ENCODE results near the gene MEF2C. TPM values are rescaled to one million over a fixed set of nuclear protein-coding genes. Genes with fewer than 3 reads are reported as not detected.

Gene MEF2C
- total and polyA plus RNA-seq, 11 donors = 15.5 to 98.5 (median 56.2) TPM

DNA sequence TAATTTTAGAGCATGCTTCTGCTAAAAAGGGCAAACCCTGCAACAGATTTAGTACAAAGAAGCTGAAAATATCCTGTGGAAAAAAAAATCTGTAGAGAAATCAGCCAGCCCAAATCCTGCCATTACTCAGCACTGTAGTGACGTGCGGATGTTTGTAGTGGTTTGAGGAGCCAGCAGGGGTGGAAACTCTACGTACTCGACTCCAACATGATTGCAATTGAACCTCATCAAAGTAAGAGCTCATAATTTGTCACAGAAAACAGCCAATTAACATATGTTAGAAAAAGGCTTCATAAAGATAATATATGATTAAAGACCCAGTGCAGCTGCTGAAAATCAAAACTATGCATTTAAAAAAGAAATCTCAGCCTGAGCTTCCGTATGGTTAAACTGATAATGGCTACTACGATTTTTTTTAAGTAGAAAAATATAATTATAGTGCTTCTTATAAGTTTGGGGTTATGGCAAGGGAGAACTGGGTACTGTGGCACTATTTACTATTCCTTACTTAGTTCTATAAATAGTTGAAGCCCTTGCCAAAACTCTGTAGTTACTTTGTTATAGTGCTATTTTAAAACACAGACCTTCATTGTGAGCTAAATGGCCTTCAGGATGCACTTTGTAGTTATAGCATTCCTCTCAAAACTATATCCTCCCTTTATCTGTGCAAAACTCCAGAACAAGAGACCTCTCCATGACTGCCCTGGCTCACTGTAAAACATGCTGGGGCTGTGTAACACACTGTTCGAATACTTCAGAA lies 49.4 kb downstream of the MEF2C start:
- Histone ChIP-seq H3K27ac (peak overlapping the region; percentile 56 to 93 (median 87)), H3K9me3 (no peaks in the 10 kb centered on the region), H3K4me3 (peak overlapping the region in 9 of 12 donors; percentile 21 to 41 (median 35)), H3K4me1 (peaks cover 11 to 97% (median 75%) of the 10 kb centered on the region in 12 donors), H3K36me3 (peaks cover 0 to 4% (median 0%) of the 10 kb centered on the region in 9 donors), H3K27me3 (no peaks in the 10 kb centered on the region)
- intact Hi-C loops (cut with DNase I) = loop anchor here in 4 of 10 donors (2.0 to 10.0 kb wide), 4 partner anchors 45 to 99 kb away; partner anchors contain the start of gene MEF2C (in 1 of the 4)
- ATAC-seq (peak; percentile 63 to 86 (median 78)), DNase-seq (peak in 4 of 5 donors; percentile 61 to 79 (median 72))
- TF ChIP-seq, protein P1, sequence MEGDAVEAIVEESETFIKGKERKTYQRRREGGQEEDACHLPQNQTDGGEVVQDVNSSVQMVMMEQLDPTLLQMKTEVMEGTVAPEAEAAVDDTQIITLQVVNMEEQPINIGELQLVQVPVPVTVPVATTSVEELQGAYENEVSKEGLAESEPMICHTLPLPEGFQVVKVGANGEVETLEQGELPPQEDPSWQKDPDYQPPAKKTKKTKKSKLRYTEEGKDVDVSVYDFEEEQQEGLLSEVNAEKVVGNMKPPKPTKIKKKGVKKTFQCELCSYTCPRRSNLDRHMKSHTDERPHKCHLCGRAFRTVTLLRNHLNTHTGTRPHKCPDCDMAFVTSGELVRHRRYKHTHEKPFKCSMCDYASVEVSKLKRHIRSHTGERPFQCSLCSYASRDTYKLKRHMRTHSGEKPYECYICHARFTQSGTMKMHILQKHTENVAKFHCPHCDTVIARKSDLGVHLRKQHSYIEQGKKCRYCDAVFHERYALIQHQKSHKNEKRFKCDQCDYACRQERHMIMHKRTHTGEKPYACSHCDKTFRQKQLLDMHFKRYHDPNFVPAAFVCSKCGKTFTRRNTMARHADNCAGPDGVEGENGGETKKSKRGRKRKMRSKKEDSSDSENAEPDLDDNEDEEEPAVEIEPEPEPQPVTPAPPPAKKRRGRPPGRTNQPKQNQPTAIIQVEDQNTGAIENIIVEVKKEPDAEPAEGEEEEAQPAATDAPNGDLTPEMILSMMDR (IDR thresholded peaks at IDR 0.05) = peak in 2 of 12 donors; percentile 23 to 24
- no peak for TF ChIP-seq POLR2A (IDR thresholded peaks at IDR 0.05)
- WGBS, 4 donors = 6 to 8% (median 7%) methylated on average over 7 of the region's 7 CpGs

DNA sequence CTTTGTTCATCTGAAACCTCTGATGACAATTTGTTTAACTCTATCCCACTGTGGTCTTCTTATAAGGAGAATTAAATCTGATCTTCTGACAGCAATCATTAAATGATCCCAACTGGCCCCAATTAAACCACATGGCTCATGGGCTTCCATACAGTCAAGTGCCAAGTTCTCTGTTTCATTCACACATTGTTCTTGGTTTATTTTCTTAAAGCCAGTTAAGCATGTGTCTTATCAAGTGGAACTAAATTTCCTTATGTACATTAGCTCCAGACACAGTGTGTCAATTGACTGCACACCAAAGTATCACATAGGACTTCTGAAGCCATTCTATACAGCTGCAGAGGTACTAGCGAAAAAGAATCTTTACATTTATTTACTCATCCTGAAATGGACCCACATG lies 51.2 kb downstream of the MEF2C start:
- TF ChIP-seq POLR2A (IDR thresholded peaks at IDR 0.05) = no peak
- TF ChIP-seq, protein P1 (IDR thresholded peaks at IDR 0.05) = no peak
- Histone ChIP-seq H3K4me3 (no peak overlapping the region), H3K27me3 (no peaks in the 10 kb centered on the region), H3K9me3 (no peaks in the 10 kb centered on the region), H3K27ac (peak overlapping the region in 9 of 12 donors; percentile 10 to 93 (median 84)), H3K36me3 (peaks cover 0 to 4% (median 0%) of the 10 kb centered on the region in 9 donors), H3K4me1 (peaks cover 7 to 97% (median 82%) of the 10 kb centered on the region in 12 donors)
- ATAC-seq (no peak), DNase-seq (no peak)
- WGBS, 4 donors = 94 to 97% (median 96%) methylated on average over 1 of the region's 1 CpG
- intact Hi-C loops (cut with DNase I) = loop anchor here in 4 of 10 donors (2.0 to 10.0 kb wide), 4 partner anchors 45 to 97 kb away; partner anchors contain the start of gene MEF2C (in 1 of the 4)

DNA sequence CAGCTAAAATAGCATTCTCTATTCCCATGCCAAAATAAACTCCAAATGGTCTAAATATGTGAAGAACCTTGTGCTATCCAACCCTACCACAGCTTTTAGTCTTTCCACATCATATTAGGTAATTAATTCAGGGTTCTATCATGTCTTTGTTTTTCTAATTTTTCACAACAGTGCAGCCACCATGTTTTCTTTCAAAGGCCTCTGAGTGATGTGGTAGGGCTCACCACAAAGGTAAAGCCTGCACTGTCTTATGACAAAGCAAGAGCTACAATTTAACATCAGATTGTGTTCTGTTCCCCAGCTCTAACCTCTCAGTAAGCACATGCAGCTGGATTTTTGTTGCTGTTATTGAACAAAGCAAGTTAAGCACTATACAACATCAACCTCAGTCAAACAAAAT lies 52.4 kb downstream of the MEF2C start:
- Histone ChIP-seq H3K4me3 (peak overlapping the region in 1 of 12 donors; percentile 19), H3K4me1 (peaks cover 9 to 97% (median 85%) of the 10 kb centered on the region in 12 donors), H3K27me3 (no peaks in the 10 kb centered on the region), H3K27ac (peak overlapping the region in 11 of 12 donors; percentile 74 to 88 (median 82)), H3K9me3 (no peaks in the 10 kb centered on the region), H3K36me3 (peaks cover 0 to 4% (median 0%) of the 10 kb centered on the region in 9 donors)
- no peak for TF ChIP-seq POLR2A (IDR thresholded peaks at IDR 0.05)
- TF ChIP-seq, protein P1 (IDR thresholded peaks at IDR 0.05) = no peak
- DNase-seq (no peak), ATAC-seq (no peak)
- intact Hi-C loops (cut with DNase I) = loop anchor here in 3 of 10 donors (5.0 to 10.0 kb wide), 3 partner anchors 43 to 96 kb away; partner anchors contain the start of gene MEF2C (in 1 of the 3)

DNA sequence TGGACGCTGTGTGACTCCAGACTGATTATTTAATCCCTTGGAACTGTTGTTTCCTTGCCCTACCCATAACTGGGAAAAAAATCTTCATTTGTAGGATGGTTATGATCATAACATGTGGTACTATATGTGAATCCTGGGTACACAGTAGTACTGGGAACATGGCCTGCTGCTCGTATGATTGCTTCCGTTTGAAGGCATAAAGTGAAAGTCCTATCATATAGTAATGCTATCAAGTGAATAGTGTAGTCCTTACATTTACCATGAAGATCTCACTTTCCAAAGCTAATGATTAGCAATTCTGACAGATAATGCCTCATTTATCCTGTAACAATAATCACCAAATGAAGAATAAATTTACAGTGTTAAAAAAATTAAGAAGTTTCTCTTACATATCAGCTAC lies 53.2 kb downstream of the MEF2C start:
- Histone ChIP-seq H3K4me3 (peak overlapping the region in 9 of 12 donors; percentile 9 to 28 (median 20)), H3K4me1 (peaks cover 9 to 97% (median 84%) of the 10 kb centered on the region in 12 donors), H3K27ac (peak overlapping the region; percentile 62 to 88 (median 82)), H3K9me3 (no peaks in the 10 kb centered on the region), H3K27me3 (no peaks in the 10 kb centered on the region), H3K36me3 (no peaks in the 10 kb centered on the region)
- no peak for DNase-seq
- TF ChIP-seq, protein P1 (IDR thresholded peaks at IDR 0.05) = no peak
- no peak for TF ChIP-seq POLR2A (IDR thresholded peaks at IDR 0.05)
- no peak for ATAC-seq
- 27 to 48% (median 39%) methylated on average over 3 of the region's 3 CpGs for WGBS, 4 donors
- intact Hi-C loops (cut with DNase I) = loop anchor here (2.0 to 10.0 kb wide), 8 partner anchors 42 to 97 kb away; partner anchors contain the start of gene MEF2C (in 6 of the 10)
